ENCODE data around the gene NUMBL.
A peak's percentile ranks its signal among the peaks of the same experiment; 100 is the strongest.

Gene NUMBL

GRCh38 chr19:40685563-40685962, 4.9 kb downstream of the NUMBL start:
- ChIA-PET CTCF (interaction anchor here (0.9 kb wide), 1 partner anchor 22 kb away, joined by 3 read pairs; no protein-coding TSS in a partner anchor), POLR2A (ENCODE audit: low non-redundant PET) (no interaction called here)
- no peak for TF ChIP-seq CTCF (conservative IDR thresholded peaks at IDR 0.05; ENCODE audit: low read depth)
- peak overlapping the region; percentile 66 for H3K27ac ChIP-seq
- DNase-seq (ENCODE audit: low spot score): no peak

- ChIA-PET CTCF (no interaction called here), POLR2A (ENCODE audit: low non-redundant PET) (no interaction called here)
- no peak for TF ChIP-seq CTCF (conservative IDR thresholded peaks at IDR 0.05; ENCODE audit: low read depth)
- no peak for DNase-seq (ENCODE audit: low spot score)
- peak overlapping the region; percentile 66 for H3K27ac ChIP-seq
These were observed 5.4 kb downstream of the NUMBL start for GRCh38 chr19:40685016-40685526.

- no peak for TF ChIP-seq CTCF (conservative IDR thresholded peaks at IDR 0.05; ENCODE audit: low read depth)
- DNase-seq (ENCODE audit: low spot score): no peak
- POLR2A ChIA-PET (ENCODE audit: low non-redundant PET): no interaction called here
- peak overlapping the region; percentile 66 for H3K27ac ChIP-seq
- CTCF ChIA-PET: no interaction called here
These were observed 6.2 kb downstream of the NUMBL start for GRCh38 chr19:40684280-40684679.

- H3K27ac ChIP-seq: peak overlapping the region; percentile 10; the same call in 1 of the 2 replicates
- DNase-seq (ENCODE audit: low spot score): no peak
- no peak for TF ChIP-seq CTCF (conservative IDR thresholded peaks at IDR 0.05; ENCODE audit: low read depth)
- POLR2A ChIA-PET (ENCODE audit: low non-redundant PET): no interaction called here
- CTCF ChIA-PET: no interaction called here
These were observed 7.0 kb downstream of the NUMBL start for GRCh38 chr19:40683437-40683836.

GRCh38 chr19:40682431-40682964, 8.0 kb downstream of the NUMBL start:
- POLR2A ChIA-PET (ENCODE audit: low non-redundant PET): no interaction called here
- CTCF ChIA-PET: no interaction called here
- TF ChIP-seq CTCF (conservative IDR thresholded peaks at IDR 0.05; ENCODE audit: low read depth): no peak
- DNase-seq (ENCODE audit: low spot score): no peak
- H3K27ac ChIP-seq: no peak overlapping the region; the same call in 1 of the 2 replicates

GRCh38 chr19:40681039-40681438, 9.4 kb downstream of the NUMBL start:
- DNase-seq (ENCODE audit: low spot score): no peak
- TF ChIP-seq CTCF (conservative IDR thresholded peaks at IDR 0.05; ENCODE audit: low read depth): no peak
- ChIA-PET POLR2A (ENCODE audit: low non-redundant PET) (no interaction called here), CTCF (no interaction called here)
- H3K27ac ChIP-seq: peak overlapping the region; percentile 16; the same call in 1 of the 2 replicates
